Mesothelial cell of epicardium (in vitro differentiated cells): ENCODE results near the gene VPS52. TPM values are rescaled to one million over a fixed set of nuclear protein-coding genes. Genes with fewer than 3 reads are reported as not detected.

Experiments used
- DNase-seq, 2 experiments: peaks; one replicate each; pipeline ENCODE4 v3.0.0; 2021; ENCODE audit warnings: low spot score in 2 of 2; ENCODE audit not compliant: unreplicated experiment in 2 of 2
- H3K27ac Mint-ChIP-seq: 2 replicates; pipeline ENCODE4 v1.8.0; 2021; ENCODE audit warnings: mixed read lengths
- H3K27me3 Mint-ChIP-seq: 2 replicates; pipeline ENCODE4 v1.8.0; 2021; ENCODE audit warnings: low read depth, mixed read lengths
- H3K36me3 Mint-ChIP-seq: 2 replicates; pipeline ENCODE4 v1.8.0; 2021; ENCODE audit warnings: mixed read lengths
- H3K4me1 Mint-ChIP-seq: 2 replicates; pipeline ENCODE4 v1.8.0; 2021; ENCODE audit warnings: mixed read lengths
- H3K4me3 Mint-ChIP-seq: 2 replicates; pipeline ENCODE4 v1.8.0; 2021; ENCODE audit warnings: mild to moderate bottlenecking, moderate library complexity, mixed read lengths
- H3K9me3 Mint-ChIP-seq: 2 replicates; pipeline ENCODE4 v1.8.0; 2021; ENCODE audit warnings: mixed read lengths
- total RNA-seq: library from RNA; stranded (reverse); gene quantifications from 3 replicates; pipeline ENCODE4 v1.2.1, GENCODE V29; 2021
- TF ChIP-seq, protein P1 (sequence below): fragments of 200-600 bp; sonication (generic); IDR thresholded peaks from one replicate; pipeline ENCODE4 v1.5.0; 2021; ENCODE audit warnings: antibody characterized with exemption; ENCODE audit not compliant: unreplicated experiment

VPS52 gene
- total RNA-seq, 1 donor from 2014 or later = 69.8 TPM

DNA sequence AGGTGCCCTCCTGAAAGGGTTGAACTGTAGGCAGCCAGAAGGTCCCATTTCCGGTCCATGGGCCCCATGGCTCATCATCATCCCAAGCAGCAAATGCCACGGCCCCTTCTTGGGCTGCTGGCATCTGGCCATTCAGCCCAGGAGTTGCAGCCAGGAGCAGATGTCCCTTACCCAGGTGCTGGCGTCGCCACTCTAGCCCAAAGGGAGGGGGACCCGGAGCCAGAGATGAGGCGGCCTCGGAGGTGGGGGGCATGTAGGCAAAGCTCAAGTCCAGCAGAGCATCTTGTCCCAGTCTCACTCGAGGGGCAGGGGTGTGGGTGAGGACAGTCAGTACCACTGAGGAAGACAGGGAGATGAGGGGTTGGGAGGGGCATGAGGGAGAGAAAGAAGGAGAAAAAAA, 33.4 kb upstream of the VPS52 start:
- Mint-ChIP-seq H3K36me3 (peaks cover 14% of the 10 kb centered on the region), H3K27ac (no peak overlapping the region), H3K27me3 (no peaks in the 10 kb centered on the region), H3K9me3 (no peaks in the 10 kb centered on the region), H3K4me3 (no peak overlapping the region), H3K4me1 (peaks cover 4% of the 10 kb centered on the region)
- no peak for DNase-seq
- TF ChIP-seq, protein P1, sequence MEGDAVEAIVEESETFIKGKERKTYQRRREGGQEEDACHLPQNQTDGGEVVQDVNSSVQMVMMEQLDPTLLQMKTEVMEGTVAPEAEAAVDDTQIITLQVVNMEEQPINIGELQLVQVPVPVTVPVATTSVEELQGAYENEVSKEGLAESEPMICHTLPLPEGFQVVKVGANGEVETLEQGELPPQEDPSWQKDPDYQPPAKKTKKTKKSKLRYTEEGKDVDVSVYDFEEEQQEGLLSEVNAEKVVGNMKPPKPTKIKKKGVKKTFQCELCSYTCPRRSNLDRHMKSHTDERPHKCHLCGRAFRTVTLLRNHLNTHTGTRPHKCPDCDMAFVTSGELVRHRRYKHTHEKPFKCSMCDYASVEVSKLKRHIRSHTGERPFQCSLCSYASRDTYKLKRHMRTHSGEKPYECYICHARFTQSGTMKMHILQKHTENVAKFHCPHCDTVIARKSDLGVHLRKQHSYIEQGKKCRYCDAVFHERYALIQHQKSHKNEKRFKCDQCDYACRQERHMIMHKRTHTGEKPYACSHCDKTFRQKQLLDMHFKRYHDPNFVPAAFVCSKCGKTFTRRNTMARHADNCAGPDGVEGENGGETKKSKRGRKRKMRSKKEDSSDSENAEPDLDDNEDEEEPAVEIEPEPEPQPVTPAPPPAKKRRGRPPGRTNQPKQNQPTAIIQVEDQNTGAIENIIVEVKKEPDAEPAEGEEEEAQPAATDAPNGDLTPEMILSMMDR = no peak

DNA sequence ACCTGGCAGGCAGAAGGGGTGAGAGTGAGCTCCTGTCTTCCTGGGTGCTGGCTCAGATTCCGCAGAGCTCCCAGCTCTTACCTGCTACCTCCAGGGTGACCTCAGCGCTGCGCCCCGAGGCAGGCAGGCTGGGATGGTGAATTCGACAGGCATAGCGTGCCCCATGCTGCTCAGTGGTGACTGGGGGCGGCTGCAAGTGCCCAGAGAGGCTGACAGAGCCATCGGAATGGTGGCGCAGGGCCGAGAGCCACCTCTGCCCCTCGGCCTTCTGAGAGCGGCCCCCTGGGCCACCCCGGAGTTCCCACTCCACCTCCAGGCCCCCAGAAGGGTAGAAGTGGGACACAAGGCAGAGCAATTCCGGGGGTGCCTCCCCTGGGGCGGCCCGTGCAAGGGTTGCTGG, 32.5 kb upstream of the VPS52 start:
- Mint-ChIP-seq H3K27me3 (no peaks in the 10 kb centered on the region), H3K36me3 (peaks cover 14% of the 10 kb centered on the region), H3K4me1 (peaks cover 12% of the 10 kb centered on the region), H3K4me3 (no peak overlapping the region), H3K27ac (no peak overlapping the region), H3K9me3 (no peaks in the 10 kb centered on the region)
- DNase-seq = no peak
- TF ChIP-seq, protein P1 = no peak

DNA sequence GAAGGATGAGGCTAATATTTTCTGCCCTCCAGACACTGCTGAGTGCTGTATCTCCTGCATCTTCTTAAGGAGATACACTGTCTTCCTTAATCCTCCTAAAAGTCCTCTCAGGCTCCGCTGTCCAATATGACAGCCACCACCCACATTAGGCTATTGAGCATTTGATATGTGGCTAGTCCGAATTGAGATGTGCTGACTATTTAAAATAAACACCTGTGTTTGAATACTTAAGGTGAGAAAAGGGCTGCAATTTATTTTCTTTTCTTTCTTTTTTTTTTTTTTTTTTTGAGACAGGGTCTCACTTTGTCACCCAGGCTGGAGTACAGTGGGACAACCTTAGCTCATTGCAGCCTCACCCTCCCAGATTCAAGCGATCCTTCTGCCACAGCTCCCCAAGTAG, 30.2 kb upstream of the VPS52 start:
- TF ChIP-seq, protein P1 = no peak
- Mint-ChIP-seq H3K36me3 (peaks cover 10% of the 10 kb centered on the region), H3K27me3 (no peaks in the 10 kb centered on the region), H3K4me3 (peak overlapping the region; percentile 6), H3K4me1 (peaks cover 19% of the 10 kb centered on the region), H3K27ac (peak overlapping the region; percentile 10), H3K9me3 (no peaks in the 10 kb centered on the region)
- DNase-seq = no peak

DNA sequence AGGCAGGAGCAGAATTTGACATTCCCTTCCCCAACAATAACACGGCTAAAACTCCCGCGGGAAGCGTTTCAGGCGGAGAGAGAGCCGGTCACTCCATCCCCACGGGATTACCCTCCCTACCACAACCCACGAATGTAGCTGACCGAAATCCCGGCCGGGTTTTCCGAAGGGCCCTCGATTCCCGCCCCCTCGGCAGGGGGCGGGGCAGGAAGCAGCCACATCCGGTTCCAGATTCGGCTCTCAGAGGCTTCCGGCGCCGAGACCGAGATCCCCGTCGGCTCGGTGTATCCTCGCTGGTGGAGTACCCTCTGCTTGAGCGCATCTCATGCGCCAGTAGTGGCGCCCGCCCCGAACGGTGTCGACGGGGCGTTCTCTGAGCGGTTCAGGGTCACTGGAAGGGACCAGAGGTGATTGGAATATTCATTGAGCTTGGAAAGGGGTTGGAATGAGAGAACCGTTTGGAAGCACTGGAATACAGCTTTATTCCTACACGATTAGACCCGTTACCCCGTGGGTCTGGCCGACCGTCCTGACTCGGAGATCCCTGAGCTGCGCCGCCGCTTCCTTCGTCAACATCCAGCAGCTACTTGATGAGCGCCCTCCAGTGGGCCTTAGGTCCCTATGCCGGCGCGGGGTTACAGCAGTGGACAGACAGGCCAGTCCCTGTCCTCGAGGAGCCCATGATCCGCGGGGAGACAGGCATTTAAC, 27.7 kb upstream of the VPS52 start:
- Mint-ChIP-seq H3K4me3 (peak overlapping the region; percentile 99), H3K36me3 (peaks cover 1% of the 10 kb centered on the region), H3K9me3 (no peaks in the 10 kb centered on the region), H3K4me1 (peaks cover 22% of the 10 kb centered on the region), H3K27ac (peak overlapping the region; percentile 99), H3K27me3 (no peaks in the 10 kb centered on the region)
- peak in 1 of 2 experiments; percentile 85 for DNase-seq
- TF ChIP-seq, protein P1 = peak; percentile 69

DNA sequence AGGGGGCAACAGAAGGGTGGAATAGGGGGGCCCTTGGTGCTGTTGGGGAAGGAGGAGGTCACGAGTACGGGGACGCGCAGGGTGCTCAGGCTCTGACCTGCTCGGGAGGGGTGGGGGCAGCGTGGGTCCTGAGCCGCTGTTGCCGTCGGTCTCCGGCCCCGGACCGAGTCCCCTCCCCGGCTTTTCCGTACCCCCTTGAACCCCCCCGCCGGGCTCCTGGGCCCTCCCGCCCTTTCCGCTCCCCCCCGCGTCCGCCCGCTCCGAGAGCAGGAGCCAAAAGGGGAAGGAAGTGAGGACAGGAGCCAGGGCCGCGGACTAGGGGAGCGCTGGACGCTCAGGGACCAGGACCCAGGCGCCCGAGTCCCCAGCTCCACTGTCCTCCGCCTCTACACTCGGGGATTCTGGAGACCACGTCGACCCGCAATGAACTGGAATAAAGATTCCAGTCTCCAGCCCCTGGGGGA, 27.1 kb upstream of the VPS52 start, which contains the start of gene RGL2:
Gene RGL2, minus strand, starts transcription at position 170 of the 464 bp plus-strand sequence. CDS start 332 bp downstream, outside the sequence.
- Mint-ChIP-seq H3K4me3 (peak within 1 kb of the TSS; percentile 99), H3K9me3 (no peaks in the 10 kb centered on the region), H3K27ac (peak within 1 kb of the TSS; percentile 99), H3K36me3 (peaks cover 1% of the 10 kb centered on the region), H3K4me1 (peaks cover 22% of the 10 kb centered on the region), H3K27me3 (no peaks in the 10 kb centered on the region)
- peak in 1 of 2 experiments; percentile 54 for DNase-seq
- TF ChIP-seq, protein P1 = no peak
